HepG2 (cell line): ENCODE results near the gene MCFD2. TPM values are rescaled to one million over a fixed set of nuclear protein-coding genes. Genes with fewer than 3 reads are reported as not detected.

Experiments used
- ATF4 ChIP-seq, 2 experiments: fragments of 450-650 bp in 1 of 2; sonication (generic) in 1 of 2; formaldehyde crosslinking; IDR thresholded peaks; 2 replicates each; pipeline versions ENCODE4 v1.5.0 to v1.8.0; 2020 to 2022; ENCODE audit warnings: mild to moderate bottlenecking in 1 of 2, missing genetic modification reagents in 1 of 2
- MLXIP ChIP-seq: sonication (generic); formaldehyde crosslinking; IDR thresholded peaks from 2 replicates; pipeline ENCODE4 v1.9.0; 2021; ENCODE audit warnings: missing genetic modification reagents, borderline replicate concordance
- NBN ChIP-seq: fragments of 450-650 bp; conservative IDR thresholded peaks from 2 replicates; pipeline ENCODE4 v1.6.1; 2017
- POGK ChIP-seq: sonication (generic); formaldehyde crosslinking; conservative IDR thresholded peaks from 2 replicates; pipeline ENCODE4 v1.8.0; 2022; ENCODE audit warnings: mild to moderate bottlenecking, moderate library complexity, missing genetic modification reagents
- SOX6 ChIP-seq, 2 experiments: fragments of 450-650 bp in 1 of 2; sonication (generic) in 1 of 2; formaldehyde crosslinking in 1 of 2; IDR thresholded peaks; 2 replicates each; pipeline versions ENCODE4 v1.4.0 to v1.6.1; 2017 to 2020; ENCODE audit warnings: antibody characterized with exemption in 1 of 2, mild to moderate bottlenecking in 1 of 2, missing genetic modification reagents in 1 of 2
- TEF ChIP-seq: sonication (generic); formaldehyde crosslinking; IDR thresholded peaks from 2 replicates; pipeline ENCODE4 v1.5.0; 2020; ENCODE audit warnings: missing genetic modification reagents
- THAP11 ChIP-seq: IDR thresholded peaks from 2 replicates; pipeline ENCODE4 v1.6.1; 2016; ENCODE audit warnings: missing biosample characterization, missing genetic modification reagents
- XBP1 ChIP-seq: sonication (generic); formaldehyde crosslinking; IDR thresholded peaks from 2 replicates; pipeline ENCODE4 v1.5.0; 2020; ENCODE audit warnings: missing genetic modification reagents
- ZNF101 ChIP-seq: sonication (generic); formaldehyde crosslinking; IDR thresholded peaks from 2 replicates; pipeline ENCODE4 v1.4.0; 2020; ENCODE audit warnings: mild to moderate bottlenecking, low read depth, missing genetic modification reagents, borderline replicate concordance
- ZNF281 ChIP-seq: sonication (generic); formaldehyde crosslinking; IDR thresholded peaks from 2 replicates; pipeline ENCODE4 v1.4.0; 2020; ENCODE audit warnings: missing genetic modification reagents, borderline replicate concordance
- ZNF619 ChIP-seq: sonication (generic); formaldehyde crosslinking; IDR thresholded peaks from 2 replicates; pipeline ENCODE4 v1.4.0; 2020; ENCODE audit warnings: mild to moderate bottlenecking, missing genetic modification reagents
- ZNF670 ChIP-seq: sonication (generic); formaldehyde crosslinking; IDR thresholded peaks from 2 replicates; pipeline ENCODE4 v1.8.0; 2022; ENCODE audit warnings: mild to moderate bottlenecking, missing genetic modification reagents, borderline replicate concordance
- ZNF749 ChIP-seq: sonication (generic); formaldehyde crosslinking; IDR thresholded peaks from 2 replicates; pipeline ENCODE4 v1.8.0; 2022; ENCODE audit warnings: mild to moderate bottlenecking, missing genetic modification reagents, moderate library complexity, borderline replicate concordance
- polyA plus RNA-seq, 8 experiments: library from polyadenylated mRNA; depleted of rRNA in 3 of 8; stranded (reverse) in 7 of 8; unstranded in 1 of 8; fragments of >200 nt; fragmentation: Illumina TruSeq in 4 of 8; extraction: Trizol in 4 of 8; gene quantifications; 2 replicates each; pipeline versions ENCODE4 v1.2.1 to v1.2.3, GENCODE V29; 2011 to 2016; ENCODE audit warnings: low read depth in 4 of 8, missing spikeins in 1 of 8, mixed read lengths in 1 of 8; ENCODE audit not compliant: insufficient read depth in 1 of 8
- total RNA-seq, 5 experiments: library from RNA; depleted of rRNA; stranded (reverse); fragments of >200 nt; fragmentation: Illumina TruSeq; extraction: Trizol; gene quantifications; 2 replicates each; pipeline ENCODE4 v1.2.3, GENCODE V29; 2016; ENCODE audit warnings: low read depth in 1 of 5
- TF ChIP-seq, protein P1 (sequence below): sonication (generic); formaldehyde crosslinking; IDR thresholded peaks from 2 replicates; pipeline ENCODE4 v1.5.0; 2020; ENCODE audit warnings: mild to moderate bottlenecking, missing genetic modification reagents, borderline replicate concordance

MCFD2 gene
- total and polyA plus RNA-seq, 2 of the 13 experiments (the other 11 are each of a cell fraction or from before 2014, with no cell fraction given), result 183 to 232 TPM

DNA sequence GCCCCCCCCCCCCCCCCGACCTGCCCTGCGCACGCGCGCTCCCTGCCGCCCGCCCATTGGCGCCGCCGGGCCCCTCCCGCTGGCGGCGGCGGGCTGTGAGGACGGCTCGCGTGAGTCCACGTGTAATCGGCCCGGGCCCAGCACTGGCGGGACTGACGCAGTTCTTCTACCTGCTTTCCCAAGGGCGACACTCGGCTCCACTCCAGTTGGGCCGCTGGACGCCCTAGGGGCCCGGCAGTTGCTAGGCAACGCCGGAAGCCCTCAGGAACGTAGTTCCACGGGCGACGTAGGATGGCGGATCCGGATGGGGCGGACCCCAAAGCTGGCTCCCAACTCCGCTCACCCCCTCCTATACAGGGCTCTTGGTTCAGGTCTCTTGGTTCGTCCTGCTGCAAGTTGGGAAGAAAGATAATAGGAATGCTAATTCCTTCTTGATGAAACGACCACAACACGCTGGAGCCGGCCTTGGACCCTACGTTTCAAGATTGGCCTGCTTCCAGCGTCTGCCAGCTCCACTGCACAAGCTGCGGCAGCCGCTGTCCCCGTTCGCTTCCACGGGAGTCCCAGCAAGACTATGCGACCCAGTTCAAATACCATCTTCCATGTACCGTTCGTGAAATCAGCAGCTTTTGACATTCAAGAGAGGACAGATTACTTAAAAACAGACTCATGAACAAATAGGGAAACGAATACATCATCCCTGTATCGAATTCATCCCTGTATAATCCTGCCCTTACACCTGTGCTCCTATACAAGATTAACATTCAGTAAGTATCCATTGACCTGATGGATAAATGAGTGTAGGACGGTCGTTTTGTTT is 415 bp upstream of the MCFD2 start (continued):
- peak; percentile 64; the same call in 1 of the 2 replicates for TF ChIP-seq ZNF281 (CRISPR knock-in tag)
- peak in 1 of 2 experiments; percentile 64; a peak in 1 of 4 replicates for TF ChIP-seq ATF4 (CRISPR knock-in tag; IDR thresholded peaks at IDR 0.05)
- TF ChIP-seq ZNF670 (CRISPR knock-in tag), result peak; percentile 83
- TF ChIP-seq POGK (CRISPR knock-in tag), result peak; percentile 95
- peak; percentile 82 for TF ChIP-seq THAP11 (CRISPR knock-in tag)
- no peak for TF ChIP-seq NBN
- peak; percentile 80; the same call in 1 of the 2 replicates for TF ChIP-seq ZNF619 (CRISPR knock-in tag)
- no peak; the same call in 1 of the 2 replicates for TF ChIP-seq TEF (CRISPR knock-in tag)
- TF ChIP-seq, protein P1, sequence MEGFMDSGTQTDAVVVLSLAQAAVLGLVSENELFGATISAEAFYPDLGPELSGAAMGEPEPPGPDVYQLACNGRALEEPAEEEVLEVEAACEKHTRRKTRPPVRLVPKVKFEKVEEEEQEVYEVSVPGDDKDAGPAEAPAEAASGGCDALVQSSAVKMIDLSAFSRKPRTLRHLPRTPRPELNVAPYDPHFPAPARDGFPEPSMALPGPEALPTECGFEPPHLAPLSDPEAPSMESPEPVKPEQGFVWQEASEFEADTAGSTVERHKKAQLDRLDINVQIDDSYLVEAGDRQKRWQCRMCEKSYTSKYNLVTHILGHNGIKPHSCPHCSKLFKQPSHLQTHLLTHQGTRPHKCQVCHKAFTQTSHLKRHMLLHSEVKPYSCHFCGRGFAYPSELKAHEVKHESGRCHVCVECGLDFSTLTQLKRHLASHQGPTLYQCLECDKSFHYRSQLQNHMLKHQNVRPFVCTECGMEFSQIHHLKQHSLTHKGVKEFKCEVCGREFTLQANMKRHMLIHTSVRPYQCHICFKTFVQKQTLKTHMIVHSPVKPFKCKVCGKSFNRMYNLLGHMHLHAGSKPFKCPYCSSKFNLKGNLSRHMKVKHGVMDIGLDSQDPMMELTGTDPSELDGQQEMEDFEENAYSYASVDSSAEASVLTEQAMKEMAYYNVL (CRISPR knock-in tag), result peak; percentile 90
- TF ChIP-seq ZNF749 (CRISPR knock-in tag), result peak; percentile 91
- TF ChIP-seq SOX6 (IDR thresholded peaks at IDR 0.05), result no peak
- peak; percentile 81 for TF ChIP-seq SOX6 (CRISPR knock-in tag; IDR thresholded peaks at IDR 0.05)
- 0 out of 2 replicates have a peak, but pooled peaks have one; percentile 16 for TF ChIP-seq XBP1 (CRISPR knock-in tag)
- no peak for TF ChIP-seq ZNF101 (CRISPR knock-in tag)
- peak; percentile 77; the same call in 1 of the 2 replicates for TF ChIP-seq MLXIP (CRISPR knock-in tag)
